ENCODE measurements around the gene ZFAND3.

The ZFAND3 gene

GRCh38 chr6:38155144-38155543, 335.6 kb downstream of the ZFAND3 start:
- DNase-seq (no peak), ATAC-seq (no peak)

- no peak for DNase-seq
- ATAC-seq = no peak
These were observed 336.2 kb downstream of the ZFAND3 start for GRCh38 chr6:38155621-38156204.

GRCh38 chr6:38156818-38157565, 337.5 kb downstream of the ZFAND3 start:
- ATAC-seq = no peak

GRCh38 chr6:38157905-38158304, 338.4 kb downstream of the ZFAND3 start:
- no peak for DNase-seq
- no peak for ATAC-seq

More at GRCh38 chr6:38156818-38157565, 337.5 kb downstream of the ZFAND3 start:
- no peak for DNase-seq

- no peak for DNase-seq
- no peak for ATAC-seq
These were observed 339.3 kb downstream of the ZFAND3 start for GRCh38 chr6:38158762-38159350.

GRCh38 chr6:38159596-38159995, 340.1 kb downstream of the ZFAND3 start:
- ATAC-seq (no peak), DNase-seq (no peak)

- ATAC-seq (no peak), DNase-seq (no peak)
These were observed 341.3 kb downstream of the ZFAND3 start for GRCh38 chr6:38160831-38161230.

GRCh38 chr6:38161331-38161730, 341.8 kb downstream of the ZFAND3 start:
- ATAC-seq (no peak), DNase-seq (no peak)

GRCh38 chr6:38161754-38162492, 342.4 kb downstream of the ZFAND3 start:
- no peak for ATAC-seq
- DNase-seq = no peak

GRCh38 chr6:38162493-38163185, 343.1 kb downstream of the ZFAND3 start:
- DNase-seq (no peak), ATAC-seq (no peak)

GRCh38 chr6:38163186-38164130, 343.9 kb downstream of the ZFAND3 start:
- ATAC-seq (no peak), DNase-seq (no peak)

- no peak for DNase-seq
- ATAC-seq = no peak
These were observed 344.6 kb downstream of the ZFAND3 start for GRCh38 chr6:38164131-38164481.

- DNase-seq (no peak), ATAC-seq (no peak)
These were observed 345.2 kb downstream of the ZFAND3 start for GRCh38 chr6:38164671-38165108.

- DNase-seq = no peak
- ATAC-seq = no peak
These were observed 347.1 kb downstream of the ZFAND3 start for GRCh38 chr6:38166411-38167240.

GRCh38 chr6:38167598-38167997, 348.1 kb downstream of the ZFAND3 start:
- ATAC-seq (no peak), DNase-seq (no peak)

- ATAC-seq (no peak), DNase-seq (no peak)
These were observed 348.6 kb downstream of the ZFAND3 start for GRCh38 chr6:38168126-38168525.

GRCh38 chr6:38168699-38169098, 349.2 kb downstream of the ZFAND3 start:
- DNase-seq = no peak

GRCh38 chr6:38169221-38169976, 349.9 kb downstream of the ZFAND3 start:
- ATAC-seq (no peak), DNase-seq (no peak)

More at GRCh38 chr6:38168699-38169098, 349.2 kb downstream of the ZFAND3 start:
- no peak for ATAC-seq

GRCh38 chr6:38169977-38170526, 350.5 kb downstream of the ZFAND3 start:
- DNase-seq (no peak), ATAC-seq (no peak)

Measured in stimulated activated naive CD8-positive, alpha-beta T cell treated with anti-CD3 and anti-CD28 coated beads, Interleukin-15, Interleukin-2, amounts not matched to agents 100 U/mL and 50 U/mL, for 24 hours (primary cell).